GM12873 (cell line): ENCODE measurements around the gene TAF4B.

ENCODE experiments used
- CTCF ChIP-seq: IDR thresholded peaks from 2 replicates; pipeline ENCODE4 v1.5.1; 2012; ENCODE audit warnings: low read depth, mild to moderate bottlenecking, moderate library complexity, low read length, control low read depth; ENCODE audit not compliant: insufficient read depth; ENCODE audit errors: missing control alignments

Gene TAF4B

GRCh38 chr18:26435415-26436095 is 209.3 kb downstream of the TAF4B start:
- no peak for TF ChIP-seq CTCF

GRCh38 chr18:26436176-26437051 is 210.2 kb downstream of the TAF4B start:
- TF ChIP-seq CTCF: no peak

GRCh38 chr18:26438980-26439379 is 212.7 kb downstream of the TAF4B start:
- no peak for TF ChIP-seq CTCF

GRCh38 chr18:26439537-26439936 is 213.3 kb downstream of the TAF4B start:
- no peak for TF ChIP-seq CTCF

- TF ChIP-seq CTCF: no peak
These were observed 214.4 kb downstream of the TAF4B start for GRCh38 chr18:26440644-26441043.
